Measurements from ENCODE around the gene NR1I3. TPM values are rescaled to one million over a fixed set of nuclear protein-coding genes. Genes with fewer than 3 reads are reported as not detected.

Gene NR1I3
- total and polyA plus RNA-seq, 2 of the 13 experiments (the other 11 are each of a cell fraction or from before 2014, with no cell fraction given): 0.62 to 0.95 TPM

- 0 out of 2 replicates have a peak, but pooled peaks have one; percentile 69 for TF ChIP-seq ZNF562 (CRISPR knock-in tag; IDR thresholded peaks at IDR 0.05; ENCODE audit: borderline replicate concordance)
- TF ChIP-seq PTBP1 (IDR thresholded peaks at IDR 0.05; ENCODE audit: low read depth, low read length, poor library complexity, severe bottlenecking): no peak
- TF ChIP-seq ZGPAT (CRISPR knock-in tag; IDR thresholded peaks at IDR 0.05): 0 out of 2 replicates have a peak, but pooled peaks have one; percentile 19
- peak; percentile 48; the same call in 1 of the 2 replicates for TF ChIP-seq ZNF841 (CRISPR knock-in tag; IDR thresholded peaks at IDR 0.05; ENCODE audit: borderline replicate concordance)
- TF ChIP-seq SNAPC2 (CRISPR knock-in tag; IDR thresholded peaks at IDR 0.05): no peak
- no peak for TF ChIP-seq ZFP36 (IDR thresholded peaks at IDR 0.05; ENCODE audit: borderline replicate concordance, low read depth, low read length, partially characterized antibody)
- TF ChIP-seq TAF1 (CRISPR knock-in tag; IDR thresholded peaks at IDR 0.05): no peak
- no peak; the same call in 1 of the 2 replicates for TF ChIP-seq CREM (IDR thresholded peaks at IDR 0.05)
- no peak for TF ChIP-seq CREM (CRISPR knock-in tag; IDR thresholded peaks at IDR 0.05)
- no peak for TF ChIP-seq MATR3 (CRISPR knock-in tag; IDR thresholded peaks at IDR 0.05)
- no peak for TF ChIP-seq PCBP1 (IDR thresholded peaks at IDR 0.05; ENCODE audit: borderline replicate concordance, low read depth, low read length)
- peak; percentile 15; the same call in 1 of the 2 replicates for TF ChIP-seq ZNF777 (CRISPR knock-in tag; IDR thresholded peaks at IDR 0.05)
- TF ChIP-seq SSRP1 (CRISPR knock-in tag; IDR thresholded peaks at IDR 0.05): peak; percentile 72; the same call in 1 of the 2 replicates
- TF ChIP-seq ZNF574 (CRISPR knock-in tag; IDR thresholded peaks at IDR 0.05): peak; percentile 45; the same call in 1 of the 2 replicates
- no peak for TF ChIP-seq ZNF576 (CRISPR knock-in tag; IDR thresholded peaks at IDR 0.05)
- TF ChIP-seq XRCC5 (optimal IDR thresholded peaks at IDR 0.05; ENCODE audit: low read length): no peak
- 0 out of 2 replicates have a peak, but pooled peaks have one; percentile 43 for TF ChIP-seq ZNF878 (CRISPR knock-in tag; IDR thresholded peaks at IDR 0.05)
- 0 out of 2 replicates have a peak, but pooled peaks have one; percentile 30 for TF ChIP-seq ZFX (CRISPR knock-in tag; IDR thresholded peaks at IDR 0.05; ENCODE audit: low read depth)
- TF ChIP-seq BRCA1 (CRISPR knock-in tag; IDR thresholded peaks at IDR 0.05): peak; percentile 72
- TF ChIP-seq, protein P1, sequence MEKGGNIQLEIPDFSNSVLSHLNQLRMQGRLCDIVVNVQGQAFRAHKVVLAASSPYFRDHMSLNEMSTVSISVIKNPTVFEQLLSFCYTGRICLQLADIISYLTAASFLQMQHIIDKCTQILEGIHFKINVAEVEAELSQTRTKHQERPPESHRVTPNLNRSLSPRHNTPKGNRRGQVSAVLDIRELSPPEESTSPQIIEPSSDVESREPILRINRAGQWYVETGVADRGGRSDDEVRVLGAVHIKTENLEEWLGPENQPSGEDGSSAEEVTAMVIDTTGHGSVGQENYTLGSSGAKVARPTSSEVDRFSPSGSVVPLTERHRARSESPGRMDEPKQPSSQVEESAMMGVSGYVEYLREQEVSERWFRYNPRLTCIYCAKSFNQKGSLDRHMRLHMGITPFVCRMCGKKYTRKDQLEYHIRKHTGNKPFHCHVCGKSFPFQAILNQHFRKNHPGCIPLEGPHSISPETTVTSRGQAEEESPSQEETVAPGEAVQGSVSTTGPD (CRISPR knock-in tag; IDR thresholded peaks at IDR 0.05): no peak
Measured at GRCh38 chr1:161219078-161219892, 18.7 kb downstream of the NR1I3 start (continued).
